MM.1S (cell line): ENCODE data around the gene ITPRIP.

Source experiments
- DNase-seq: peaks from one replicate; pipeline ENCODE4 v3.0.0-alpha.2; 2015
- H2AFZ ChIP-seq: fragments of 300-600 bp; sonication (generic); 2 replicates; pipeline ENCODE4 v1.6.0; 2016; ENCODE audit warnings: antibody characterized with exemption, low read length
- H3F3A ChIP-seq: fragments of 300-600 bp; sonication (generic); 2 replicates; pipeline ENCODE4 v1.6.1; 2016; ENCODE audit warnings: mild to moderate bottlenecking, antibody characterized with exemption, low read length, moderate library complexity, mixed read lengths; ENCODE audit not compliant: insufficient read depth
- H3K27ac ChIP-seq: fragments of 300-600 bp; sonication (generic); 2 replicates; pipeline ENCODE4 v1.5.1; 2016; ENCODE audit warnings: mild to moderate bottlenecking, low read length
- H3K27me3 ChIP-seq: fragments of 300-600 bp; sonication (generic); replicated peaks from 2 replicates; pipeline ENCODE4 v1.6.0; 2016; ENCODE audit warnings: low read length; ENCODE audit not compliant: insufficient read depth
- H3K36me3 ChIP-seq: fragments of 300-600 bp; sonication (generic); replicated peaks from 2 replicates; pipeline ENCODE4 v1.6.1; 2016; ENCODE audit warnings: mild to moderate bottlenecking, low read length, mixed read lengths; ENCODE audit not compliant: insufficient read depth
- H3K4me1 ChIP-seq: fragments of 300-600 bp; sonication (generic); 2 replicates; pipeline ENCODE4 v1.6.1; 2016; ENCODE audit warnings: low read length, mixed read lengths
- H3K4me2 ChIP-seq: fragments of 300-600 bp; sonication (generic); 2 replicates; pipeline ENCODE4 v1.6.0; 2016; ENCODE audit warnings: low read depth, low read length
- H3K4me3 ChIP-seq: fragments of 300-600 bp; sonication (generic); 2 replicates; pipeline ENCODE4 v1.5.1; 2016; ENCODE audit warnings: low read length, mixed read lengths
- H3K79me2 ChIP-seq: fragments of 300-600 bp; sonication (generic); 2 replicates; pipeline ENCODE4 v1.6.1; 2016; ENCODE audit warnings: mixed run types, low read length, mixed read lengths
- H3K9ac ChIP-seq: fragments of 300-600 bp; sonication (generic); 2 replicates; pipeline ENCODE4 v1.6.1; 2016; ENCODE audit warnings: low read length, mixed read lengths
- H3K9me2 ChIP-seq: fragments of 300-600 bp; sonication (generic); replicated peaks from 2 replicates; pipeline ENCODE4 v1.6.1; 2016; ENCODE audit warnings: mild to moderate bottlenecking, low read length, mixed read lengths; ENCODE audit not compliant: insufficient read depth
- H3K9me3 ChIP-seq: fragments of 300-600 bp; sonication (generic); replicated peaks from 2 replicates; pipeline ENCODE4 v1.6.1; 2016; ENCODE audit warnings: mild to moderate bottlenecking, low read length, mixed read lengths; ENCODE audit not compliant: insufficient read depth
- H4K20me1 ChIP-seq: fragments of 300-600 bp; sonication (generic); 2 replicates; pipeline ENCODE4 v1.6.1; 2016; ENCODE audit warnings: mild to moderate bottlenecking, low read length, moderate library complexity, mixed read lengths; ENCODE audit not compliant: insufficient read depth
- CTCF ChIP-seq: fragments of 300-600 bp; sonication (generic); IDR thresholded peaks from 2 replicates; pipeline ENCODE4 v1.5.1; 2016; ENCODE audit warnings: antibody characterized with exemption, low read length, mixed read lengths
- EZH2 ChIP-seq: fragments of 300-600 bp; sonication (generic); optimal IDR thresholded peaks from 2 replicates; pipeline ENCODE3; 2017; ENCODE audit warnings: low read depth, mild to moderate bottlenecking, antibody characterized with exemption, low read length, mixed read lengths
- EZH2phosphoT487 ChIP-seq: fragments of 300-600 bp; sonication (generic); IDR thresholded peaks from 2 replicates; pipeline ENCODE4 v1.6.1; 2018; ENCODE audit warnings: antibody characterized with exemption, low read length

The ITPRIP gene

GRCh38 chr10:104330168-104331110 lies 7.8 kb downstream of the ITPRIP start:
- Histone ChIP-seq H3K27me3 (no peaks in the 10 kb centered on the region), H3K9ac (no peak overlapping the region), H3K4me1 (no peaks in the 10 kb centered on the region), H4K20me1 (no peaks in the 10 kb centered on the region), H3K4me2 (no peak overlapping the region), H3F3A (no peaks in the 10 kb centered on the region), H3K36me3 (no peaks in the 10 kb centered on the region), H3K9me3 (no peaks in the 10 kb centered on the region), H3K27ac (no peak overlapping the region), H3K4me3 (no peak overlapping the region), H3K9me2 (no peaks in the 10 kb centered on the region), H2AFZ (no peak overlapping the region), H3K79me2 (peaks cover 94% of the 10 kb centered on the region)
- TF ChIP-seq CTCF (no peak), EZH2phosphoT487 (no peak), EZH2 (no peak)
- no peak for DNase-seq

- TF ChIP-seq CTCF (no peak), EZH2phosphoT487 (no peak), EZH2 (no peak)
- Histone ChIP-seq H3K36me3 (no peaks in the 10 kb centered on the region), H3F3A (no peaks in the 10 kb centered on the region), H3K79me2 (peaks cover 90% of the 10 kb centered on the region), H3K4me2 (no peak overlapping the region), H3K27me3 (no peaks in the 10 kb centered on the region), H3K27ac (no peak overlapping the region), H4K20me1 (no peaks in the 10 kb centered on the region), H3K9me3 (no peaks in the 10 kb centered on the region), H3K4me1 (no peaks in the 10 kb centered on the region), H3K9ac (no peak overlapping the region), H3K9me2 (no peaks in the 10 kb centered on the region), H3K4me3 (no peak overlapping the region), H2AFZ (no peak overlapping the region)
- DNase-seq = no peak
Measured at GRCh38 chr10:104329735-104330134, 8.5 kb downstream of the ITPRIP start.

GRCh38 chr10:104328896-104329710 lies 9.2 kb downstream of the ITPRIP start:
- no peak for DNase-seq
- no peak overlapping the region for H3K9ac ChIP-seq
- no peaks in the 10 kb centered on the region for H3K27me3 ChIP-seq
- no peaks in the 10 kb centered on the region for H4K20me1 ChIP-seq
- H2AFZ ChIP-seq = no peak overlapping the region
- H3K9me2 ChIP-seq = no peaks in the 10 kb centered on the region
- TF ChIP-seq EZH2phosphoT487 (no peak), CTCF (no peak), EZH2 (no peak)
- H3K36me3 ChIP-seq = no peaks in the 10 kb centered on the region
- H3F3A ChIP-seq = no peaks in the 10 kb centered on the region
- H3K27ac ChIP-seq = no peak overlapping the region
- no peak overlapping the region for H3K4me2 ChIP-seq
- H3K4me3 ChIP-seq = no peak overlapping the region
- no peaks in the 10 kb centered on the region for H3K9me3 ChIP-seq
- peaks cover 89% of the 10 kb centered on the region for H3K79me2 ChIP-seq
- H3K4me1 ChIP-seq = no peaks in the 10 kb centered on the region
